ENCODE measurements around the gene WIPF3.

DNA sequence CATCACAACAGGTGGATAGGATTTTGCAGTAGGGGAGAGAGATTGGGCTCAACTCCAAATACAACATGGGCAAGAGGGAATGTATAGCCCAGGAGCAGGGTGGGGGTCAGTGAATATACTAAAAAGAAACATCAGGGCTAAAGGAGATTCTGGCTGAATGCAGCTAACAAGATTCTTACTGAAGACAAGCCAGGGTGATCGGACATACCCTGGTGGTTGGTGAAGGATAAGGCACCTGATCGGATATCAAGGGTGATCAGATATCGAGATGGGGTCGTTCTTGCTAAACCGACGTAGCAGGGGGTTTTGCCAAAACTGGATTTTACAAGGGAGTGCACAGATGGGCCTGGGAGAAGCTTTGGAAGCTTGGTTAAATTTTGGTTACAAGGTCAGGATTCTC, 34.4 kb downstream of the WIPF3 start:
- TF ChIP-seq EZH2 (IDR thresholded peaks at IDR 0.05; ENCODE audit: insufficient read depth, poor library complexity, severe bottlenecking) (no peak), EZH2phosphoT487 (IDR thresholded peaks at IDR 0.05; ENCODE audit: insufficient read depth, low read depth) (no peak)

Measured in GM23248 (cell line).